K562 (cell line): ENCODE data around the gene TTC13. TPM values are rescaled to one million over a fixed set of nuclear protein-coding genes. Genes with fewer than 3 reads are reported as not detected.

Source experiments
- CHD2 ChIP-seq: IDR thresholded peaks from 2 replicates; pipeline ENCODE4 v1.6.1; 2011; ENCODE audit warnings: low read depth, low read length
- HMGN3 ChIP-seq: IDR thresholded peaks from 2 replicates; pipeline ENCODE4 v1.6.1; 2011; ENCODE audit warnings: borderline replicate concordance, low read depth, mild to moderate bottlenecking, mixed read lengths, low read length; ENCODE audit not compliant: insufficient read length; ENCODE audit errors: extremely low read depth
- ZNF277 ChIP-seq: fragments of 250-450 bp; sonication (Bioruptor Pico); IDR thresholded peaks from 2 replicates; pipeline ENCODE4 v1.8.0; 2022; ENCODE audit warnings: inconsistent platforms, mild to moderate bottlenecking, moderate library complexity, borderline replicate concordance
- ZNF316 ChIP-seq: fragments of 450-650 bp; IDR thresholded peaks from 2 replicates; pipeline ENCODE4 v1.6.1; 2016
- ZNF655 ChIP-seq: fragments of 250-450 bp; sonication (Bioruptor Pico); IDR thresholded peaks from 2 replicates; pipeline ENCODE4 v1.5.0; 2021
- polyA plus RNA-seq, 8 experiments: library from polyadenylated mRNA; depleted of rRNA in 4 of 8; stranded (reverse) in 5 of 8; unstranded in 3 of 8; fragments of >200 nt; fragmentation: Nextera tagmentation in 2 of 8; fragmentation: Illumina TruSeq in 1 of 8; extraction: Ambion mirVana in 2 of 8; extraction: Trizol in 1 of 8; gene quantifications; 2 replicates each; pipeline versions ENCODE4 v1.2.1 to v1.2.3, GENCODE V29; 2011 to 2014; ENCODE audit warnings: inconsistent platforms in 1 of 8, missing spikeins in 1 of 8
- total RNA-seq, 7 experiments: library from RNA; depleted of rRNA in 6 of 7; stranded (reverse); fragments of >200 nt in 6 of 7; fragmentation: Illumina TruSeq in 2 of 7; extraction: Trizol in 2 of 7; gene quantifications; 2 replicates each; pipeline versions ENCODE4 v1.2.1 to v1.2.3, GENCODE V29; 2011 to 2021; ENCODE audit warnings: low replicate concordance in 1 of 7
- TF ChIP-seq, protein P1 (sequence below): fragments of 250-450 bp; sonication (Bioruptor Pico); IDR thresholded peaks from 2 replicates; pipeline ENCODE4 v1.9.0; 2021; ENCODE audit warnings: mild to moderate bottlenecking, inconsistent platforms

The TTC13 gene
- total and polyA plus RNA-seq, 9 of the 15 experiments (the other 6 are each of a cell fraction or from before 2014, with no cell fraction given), result 1.7 to 13.8 (median 9.6) TPM

DNA sequence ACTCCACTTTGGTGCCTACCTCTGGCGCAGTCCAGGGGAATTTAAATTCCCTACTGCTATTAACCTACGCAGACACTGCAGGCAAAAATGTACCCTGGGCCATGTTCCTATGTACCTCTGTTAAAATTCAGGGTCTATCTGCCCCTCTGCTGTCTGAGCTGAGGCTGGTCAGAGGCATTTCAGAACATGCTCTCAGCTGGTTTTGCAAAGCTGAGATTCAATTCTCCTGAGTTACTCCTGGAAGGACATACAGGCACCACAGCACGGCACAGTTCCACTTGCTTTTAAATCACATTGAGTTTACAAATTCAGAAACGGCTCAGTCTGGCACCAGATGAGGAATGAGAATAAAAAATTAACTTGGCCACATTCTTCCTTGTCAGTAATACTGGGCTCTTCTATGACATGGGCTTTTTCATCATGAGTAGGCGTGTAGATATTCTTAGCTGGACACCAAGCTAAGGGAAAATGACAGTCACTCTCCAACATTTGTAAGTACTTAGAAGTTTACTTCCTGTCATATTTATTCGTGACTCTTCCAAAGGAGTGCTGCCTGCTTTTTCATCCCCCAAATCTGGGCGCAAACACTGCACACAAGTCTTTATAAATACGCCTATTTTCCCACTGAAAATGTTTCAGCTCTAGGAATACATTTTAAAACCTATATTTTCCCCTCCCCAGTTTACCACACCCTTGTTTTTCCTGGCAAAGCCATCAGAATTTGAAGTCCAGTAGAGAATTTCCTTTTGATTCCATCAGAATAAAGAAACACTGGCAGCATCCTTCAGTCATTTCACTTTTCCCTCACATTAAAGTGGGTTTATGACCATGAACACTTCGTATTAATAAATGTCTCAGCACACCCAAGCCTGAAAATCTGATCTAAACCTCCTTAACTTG is 112.2 kb downstream of the TTC13 start (continued):
- TF ChIP-seq, protein P1, sequence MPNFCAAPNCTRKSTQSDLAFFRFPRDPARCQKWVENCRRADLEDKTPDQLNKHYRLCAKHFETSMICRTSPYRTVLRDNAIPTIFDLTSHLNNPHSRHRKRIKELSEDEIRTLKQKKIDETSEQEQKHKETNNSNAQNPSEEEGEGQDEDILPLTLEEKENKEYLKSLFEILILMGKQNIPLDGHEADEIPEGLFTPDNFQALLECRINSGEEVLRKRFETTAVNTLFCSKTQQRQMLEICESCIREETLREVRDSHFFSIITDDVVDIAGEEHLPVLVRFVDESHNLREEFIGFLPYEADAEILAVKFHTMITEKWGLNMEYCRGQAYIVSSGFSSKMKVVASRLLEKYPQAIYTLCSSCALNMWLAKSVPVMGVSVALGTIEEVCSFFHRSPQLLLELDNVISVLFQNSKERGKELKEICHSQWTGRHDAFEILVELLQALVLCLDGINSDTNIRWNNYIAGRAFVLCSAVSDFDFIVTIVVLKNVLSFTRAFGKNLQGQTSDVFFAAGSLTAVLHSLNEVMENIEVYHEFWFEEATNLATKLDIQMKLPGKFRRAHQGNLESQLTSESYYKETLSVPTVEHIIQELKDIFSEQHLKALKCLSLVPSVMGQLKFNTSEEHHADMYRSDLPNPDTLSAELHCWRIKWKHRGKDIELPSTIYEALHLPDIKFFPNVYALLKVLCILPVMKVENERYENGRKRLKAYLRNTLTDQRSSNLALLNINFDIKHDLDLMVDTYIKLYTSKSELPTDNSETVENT (CRISPR knock-in tag), result no peak
- TF ChIP-seq CHD2 (no peak), ZNF277 (CRISPR knock-in tag) (no peak), ZNF655 (CRISPR knock-in tag) (no peak), HMGN3 (no peak), ZNF316 (peak; percentile 65)
